Endothelial cell of umbilical vein (primary cell): ENCODE measurements around the gene LRRN4CL.

Experiments
- FOS ChIP-seq: IDR thresholded peaks from 2 replicates; pipeline ENCODE4 v1.6.1; 2011; ENCODE audit warnings: mild to moderate bottlenecking, low read length, moderate library complexity, borderline replicate concordance; ENCODE audit not compliant: insufficient read depth
- MYC ChIP-seq: IDR thresholded peaks from one replicate; pipeline ENCODE4 v1.6.1; 2011; ENCODE audit warnings: mild to moderate bottlenecking, low read depth, low read length
- POLR2A ChIP-seq: IDR thresholded peaks from 2 replicates; pipeline ENCODE4 v1.6.1; 2012; ENCODE audit warnings: low read depth, mild to moderate bottlenecking, control low read depth, low read length
- POLR2AphosphoS5 ChIP-seq: IDR thresholded peaks from 2 replicates; pipeline ENCODE4 v1.6.1; 2012; ENCODE audit warnings: low read depth, mild to moderate bottlenecking, control low read depth, low read length, moderate library complexity; ENCODE audit not compliant: insufficient read depth
- TF ChIP-seq, protein P1 (sequence below), 2 donors: IDR thresholded peaks; 1 replicate in 1 of 2; 2 replicates in 1 of 2; pipeline ENCODE4 v1.5.1; 2011; ENCODE audit warnings: low read length in 2 of 2, mild to moderate bottlenecking in 2 of 2, moderate library complexity in 2 of 2, control low read depth in 1 of 2, inconsistent platforms in 1 of 2, low read depth in 1 of 2; ENCODE audit not compliant: insufficient read depth in 1 of 2; ENCODE audit errors: extremely low read depth in 1 of 2

DNA sequence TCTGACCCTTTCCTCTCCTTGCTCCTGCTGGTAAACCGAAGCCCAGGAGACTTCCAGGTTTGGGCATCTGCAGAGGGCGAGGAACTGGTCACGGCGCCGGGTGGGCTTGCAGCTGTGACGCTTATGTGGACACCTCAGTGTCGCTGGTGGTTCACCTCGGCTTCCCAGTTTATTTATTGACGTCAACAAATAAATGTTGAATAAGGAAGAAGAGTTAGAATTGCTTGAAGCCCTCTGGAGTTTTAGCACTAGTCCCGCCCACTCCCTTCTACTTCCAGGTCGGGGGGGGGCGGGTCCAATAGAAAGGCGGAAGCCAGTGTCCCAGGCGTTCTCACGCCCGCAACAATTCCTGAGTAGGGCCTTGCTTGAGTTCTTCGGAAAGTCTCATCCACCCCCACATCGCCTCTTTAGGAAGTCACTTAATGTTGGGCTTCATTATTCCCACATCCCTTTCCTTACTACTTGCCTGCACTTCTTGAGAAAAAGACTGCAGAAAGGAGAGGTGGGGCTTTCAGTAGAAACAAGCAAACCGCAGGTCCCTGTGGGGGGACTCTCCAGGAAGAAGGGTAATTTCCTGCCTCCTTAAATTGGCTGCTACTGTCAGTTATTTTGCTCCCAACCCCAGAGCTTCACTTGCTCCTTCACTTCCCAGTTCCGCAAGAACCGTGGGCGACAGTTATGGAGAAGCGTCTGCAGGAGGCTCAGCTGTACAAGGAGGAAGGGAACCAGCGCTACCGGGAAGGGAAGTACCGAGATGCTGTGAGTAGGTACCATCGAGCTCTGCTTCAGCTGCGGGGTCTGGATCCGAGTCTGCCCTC lies 39.0 kb upstream of the LRRN4CL start, which contains the start of gene TTC9C:
- TF ChIP-seq POLR2A, result peak; percentile 70
- TF ChIP-seq, protein P1, sequence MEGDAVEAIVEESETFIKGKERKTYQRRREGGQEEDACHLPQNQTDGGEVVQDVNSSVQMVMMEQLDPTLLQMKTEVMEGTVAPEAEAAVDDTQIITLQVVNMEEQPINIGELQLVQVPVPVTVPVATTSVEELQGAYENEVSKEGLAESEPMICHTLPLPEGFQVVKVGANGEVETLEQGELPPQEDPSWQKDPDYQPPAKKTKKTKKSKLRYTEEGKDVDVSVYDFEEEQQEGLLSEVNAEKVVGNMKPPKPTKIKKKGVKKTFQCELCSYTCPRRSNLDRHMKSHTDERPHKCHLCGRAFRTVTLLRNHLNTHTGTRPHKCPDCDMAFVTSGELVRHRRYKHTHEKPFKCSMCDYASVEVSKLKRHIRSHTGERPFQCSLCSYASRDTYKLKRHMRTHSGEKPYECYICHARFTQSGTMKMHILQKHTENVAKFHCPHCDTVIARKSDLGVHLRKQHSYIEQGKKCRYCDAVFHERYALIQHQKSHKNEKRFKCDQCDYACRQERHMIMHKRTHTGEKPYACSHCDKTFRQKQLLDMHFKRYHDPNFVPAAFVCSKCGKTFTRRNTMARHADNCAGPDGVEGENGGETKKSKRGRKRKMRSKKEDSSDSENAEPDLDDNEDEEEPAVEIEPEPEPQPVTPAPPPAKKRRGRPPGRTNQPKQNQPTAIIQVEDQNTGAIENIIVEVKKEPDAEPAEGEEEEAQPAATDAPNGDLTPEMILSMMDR (IDR thresholded peaks at IDR 0.05; ENCODE audit: extremely low read depth in 1 of 2, insufficient read depth in 1 of 2, low read depth in 1 of 2, low read length in 2 of 2), result no peak
- no peak for TF ChIP-seq MYC
- TF ChIP-seq FOS, result no peak
- TF ChIP-seq POLR2AphosphoS5, result peak; percentile 45
